Right renal pelvis (tissue), 4 donors: ENCODE data around the gene SCAI. TPM values are rescaled to one million over a fixed set of nuclear protein-coding genes. Genes with fewer than 3 reads are reported as not detected.
"Not testable (repeated sequence)": the region's sequence is repeated elsewhere in the genome, so short reads cannot be mapped to it uniquely, and the experiment has no call there.

Experiments used
- DNase-seq, 4 donors: peaks; one replicate each; pipeline ENCODE4 v3.0.0-alpha.2; 2013; ENCODE audit warnings: low read depth in 4 of 4, low spot score in 3 of 4, missing footprints in 1 of 4
- polyA plus RNA-seq, 4 donors: library from polyadenylated mRNA; unstranded; fragments of 120-200 nt; gene quantifications; one replicate each; pipeline ENCODE4 v1.2.1, GENCODE V29; 2013; ENCODE audit not compliant: insufficient read length in 4 of 4

SCAI gene
- polyA plus RNA-seq, 4 donors: 8.9 to 12.4 (median 11.0) TPM

DNA sequence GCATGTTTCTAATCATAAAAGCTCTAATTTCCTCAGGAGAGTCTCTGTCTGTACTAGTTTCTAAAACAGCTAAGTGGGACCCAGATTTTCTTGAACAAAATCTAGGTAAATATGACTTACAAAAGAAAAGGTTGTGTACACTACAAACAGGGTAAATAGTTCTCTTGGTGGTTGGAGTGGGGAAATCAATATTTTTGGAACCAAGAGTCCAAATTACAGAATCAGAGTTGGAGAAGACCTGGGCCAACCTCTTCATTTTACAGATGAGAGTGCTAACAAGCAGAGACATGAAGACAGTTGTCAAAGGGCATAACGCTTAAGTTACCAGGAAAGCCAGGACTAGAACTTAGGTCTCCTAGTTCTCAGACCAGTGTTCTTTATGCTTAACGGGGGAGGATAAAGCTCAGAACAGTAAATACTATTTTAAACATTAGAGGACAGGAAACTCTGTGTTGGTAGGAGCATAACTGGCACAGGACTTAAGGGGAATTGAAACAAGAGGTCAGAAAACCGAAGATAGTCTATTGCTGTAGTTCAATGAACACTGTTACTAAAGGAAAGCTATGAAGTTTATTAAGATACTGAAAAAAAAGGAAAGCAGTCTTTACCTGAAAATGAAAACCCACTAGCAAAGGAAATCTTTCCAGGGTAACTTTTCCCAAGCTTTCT, 193.1 kb downstream of the SCAI start:
- DNase-seq: no peak

- DNase-seq: no peak
These were observed 193.9 kb downstream of the SCAI start for GRCh38 chr9:124949387-124949786.

DNA sequence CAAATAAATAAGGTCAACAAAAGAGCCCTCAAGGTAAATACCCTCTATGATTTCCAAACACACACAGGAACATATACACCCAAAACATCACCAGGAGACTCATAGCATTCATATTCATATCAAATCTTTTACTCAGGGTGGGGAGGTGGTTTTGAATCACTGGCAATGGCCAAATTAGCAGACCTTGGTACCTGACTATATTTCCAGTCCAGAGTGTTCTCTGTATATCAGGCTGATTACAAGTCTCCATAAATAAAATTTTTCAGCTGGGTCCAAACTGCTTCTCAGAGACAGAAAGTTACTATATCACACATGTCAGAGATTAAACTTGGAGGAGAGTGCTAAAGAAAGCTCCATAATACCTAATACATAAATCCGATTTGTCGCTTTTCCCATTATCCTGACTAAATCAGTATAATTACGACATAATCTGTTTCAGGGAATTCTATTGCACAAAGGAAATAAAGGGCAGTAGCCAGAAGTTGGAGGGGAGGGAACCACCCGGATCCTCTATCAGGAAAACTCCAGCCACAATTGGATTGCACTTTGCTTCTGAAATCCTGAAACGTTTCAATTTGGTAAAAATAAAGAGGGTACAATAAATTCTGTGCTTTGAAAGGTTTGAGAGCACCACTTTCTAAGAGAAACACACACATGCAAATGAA, 195.5 kb downstream of the SCAI start:
- DNase-seq: no peak

- DNase-seq: no peak
These were observed 197.2 kb downstream of the SCAI start for GRCh38 chr9:124946167-124946566.

- peak in 1 of 4 donors; percentile 46 for DNase-seq
These were observed 201.4 kb downstream of the SCAI start for GRCh38 chr9:124941679-124942561.

GRCh38 chr9:124940894-124941678, 202.2 kb downstream of the SCAI start, which contains the start of gene GOLGA1:
Gene GOLGA1, minus strand, starts transcription at chr9:124941083. Its CDS starts 2,372 bp downstream, at chr9:124938711.
- DNase-seq: peak; percentile 89 to 94 (median 90)

DNA sequence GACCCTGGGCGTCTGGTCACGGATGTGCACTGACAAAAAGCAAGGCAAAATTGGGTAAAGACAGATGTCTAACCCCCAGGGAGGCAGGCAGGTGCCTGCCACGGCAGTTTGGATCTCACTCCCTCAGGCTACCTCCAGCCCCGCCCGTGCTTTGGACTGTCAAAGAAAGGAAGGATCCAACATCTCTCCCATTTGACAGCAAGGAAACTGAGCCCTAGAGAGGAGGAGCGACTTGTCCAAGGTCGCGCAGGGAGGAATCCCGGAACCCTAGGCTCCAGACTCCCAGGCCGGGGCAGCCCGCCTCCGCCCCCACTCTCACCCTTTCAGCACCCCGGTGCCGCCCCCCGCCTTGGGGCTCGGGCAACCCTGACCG, 202.8 kb downstream of the SCAI start:
- no peak for DNase-seq

DNA sequence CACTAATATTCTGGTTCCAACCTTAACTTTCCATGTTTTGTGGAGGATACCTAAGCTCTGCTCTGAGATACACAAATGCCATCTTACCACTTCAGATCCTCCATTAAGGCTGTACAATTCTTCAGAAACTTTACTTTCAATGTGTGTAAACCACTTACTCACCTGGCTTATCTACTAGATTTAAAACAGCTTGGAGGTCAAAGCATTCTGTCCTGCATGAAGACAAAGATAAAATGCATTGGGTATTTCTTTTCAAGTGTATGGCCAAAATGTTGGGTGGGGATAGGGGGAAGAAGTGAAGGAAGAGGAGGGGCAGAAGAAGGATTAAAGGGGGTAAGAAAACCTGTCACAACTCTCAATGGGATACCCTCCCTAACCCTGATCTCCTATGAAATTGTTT, 203.4 kb downstream of the SCAI start:
- DNase-seq: no peak

DNA sequence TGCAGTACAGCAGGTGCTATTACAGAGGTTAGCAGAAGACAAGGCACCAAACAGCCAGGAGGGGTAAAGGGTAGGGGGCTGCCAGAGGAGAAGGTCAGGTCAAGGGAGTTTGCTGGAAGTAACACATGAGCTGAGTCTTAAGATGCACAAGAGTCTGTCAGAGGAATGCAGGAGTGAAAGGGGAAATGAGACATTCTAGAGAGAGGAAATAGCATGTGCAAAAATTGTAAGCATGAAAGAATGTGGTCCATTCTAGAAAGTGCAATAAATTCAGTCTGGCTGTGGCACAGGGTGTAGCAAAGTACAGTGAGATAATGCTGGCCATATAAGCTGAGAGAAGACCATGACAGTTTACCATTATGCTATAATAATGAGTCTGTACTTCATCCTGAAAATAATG, 209.0 kb downstream of the SCAI start:
- DNase-seq: no peak

DNA sequence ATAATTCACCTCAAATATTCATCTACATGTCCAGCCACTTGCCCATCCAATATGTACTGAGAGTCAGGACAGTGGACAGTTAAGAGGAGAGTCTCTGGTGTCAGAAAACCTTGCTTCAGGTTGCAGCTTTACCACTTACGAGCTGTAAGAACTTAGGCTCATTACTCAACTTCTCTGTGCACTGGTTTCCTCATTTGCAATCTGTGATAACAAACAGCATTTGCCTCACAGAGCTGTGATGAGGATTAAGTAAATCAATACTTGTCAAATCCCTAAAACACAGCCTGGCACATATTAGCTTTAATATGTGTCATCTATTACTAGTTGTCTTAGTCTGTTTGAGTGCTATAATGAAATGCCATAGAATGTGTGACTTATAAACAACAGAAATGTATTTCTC, 211.0 kb downstream of the SCAI start:
- no peak for DNase-seq

DNA sequence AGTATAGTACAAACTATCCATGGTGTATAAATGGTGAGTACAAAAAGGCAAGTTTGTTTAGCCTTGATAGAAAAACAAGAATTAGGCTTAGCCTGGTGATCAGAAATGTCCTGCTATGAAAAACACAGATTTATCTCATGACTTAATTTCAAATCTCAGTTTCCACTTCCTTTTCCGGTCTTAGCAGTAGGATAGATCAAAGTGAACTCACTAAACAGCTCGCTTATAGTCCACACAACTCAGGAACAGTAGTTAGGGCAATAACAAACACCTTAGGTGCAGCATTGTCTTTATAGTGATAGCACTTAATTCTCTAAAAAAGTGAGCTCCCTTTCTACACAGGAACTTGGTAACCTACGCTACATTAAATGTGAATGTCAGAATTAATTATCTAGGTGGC, 213.9 kb downstream of the SCAI start:
- DNase-seq: no peak

DNA sequence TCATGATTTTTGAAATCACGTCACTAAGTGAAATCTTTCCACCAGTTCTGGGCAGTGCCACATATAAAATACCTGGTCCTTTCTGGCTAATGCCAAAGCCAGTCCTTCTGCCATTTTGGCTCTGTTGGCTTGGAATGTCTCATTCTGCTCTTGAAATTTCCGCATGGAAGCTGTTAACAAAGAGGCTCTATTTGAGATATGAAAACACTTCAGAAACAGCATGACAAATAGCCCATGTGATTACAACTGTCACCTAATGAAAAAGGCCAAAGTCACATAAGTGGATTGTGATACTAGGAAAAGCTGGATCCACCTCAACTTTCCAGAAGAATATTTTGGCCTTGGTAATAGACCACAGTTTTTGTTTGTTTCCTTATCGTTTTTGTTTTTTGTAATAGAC, 215.2 kb downstream of the SCAI start:
- no peak for DNase-seq

DNA sequence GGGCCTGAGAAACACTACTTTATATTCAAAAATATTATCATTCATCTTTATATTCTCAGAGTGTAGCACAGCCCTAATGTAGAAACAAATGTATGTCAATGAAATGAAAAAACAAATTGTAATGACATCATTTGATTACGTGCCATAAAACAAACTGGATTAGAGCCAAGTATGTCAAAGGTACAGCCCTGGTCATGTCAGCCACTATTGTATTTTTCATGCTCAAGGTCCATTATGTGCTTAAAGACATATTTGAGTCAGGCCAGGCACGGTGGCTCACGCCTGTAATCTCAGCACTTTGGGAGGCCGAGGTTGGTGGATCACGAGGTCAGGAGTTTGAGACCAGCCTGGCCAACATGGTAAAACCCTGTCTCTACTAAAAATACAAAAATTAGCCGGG, 222.9 kb downstream of the SCAI start:
- not testable (repeated sequence) for DNase-seq

- no peak for DNase-seq
These were observed 228.4 kb downstream of the SCAI start for GRCh38 chr9:124914753-124915405.

GRCh38 chr9:124913378-124913777, 229.9 kb downstream of the SCAI start:
- DNase-seq: no peak

DNA sequence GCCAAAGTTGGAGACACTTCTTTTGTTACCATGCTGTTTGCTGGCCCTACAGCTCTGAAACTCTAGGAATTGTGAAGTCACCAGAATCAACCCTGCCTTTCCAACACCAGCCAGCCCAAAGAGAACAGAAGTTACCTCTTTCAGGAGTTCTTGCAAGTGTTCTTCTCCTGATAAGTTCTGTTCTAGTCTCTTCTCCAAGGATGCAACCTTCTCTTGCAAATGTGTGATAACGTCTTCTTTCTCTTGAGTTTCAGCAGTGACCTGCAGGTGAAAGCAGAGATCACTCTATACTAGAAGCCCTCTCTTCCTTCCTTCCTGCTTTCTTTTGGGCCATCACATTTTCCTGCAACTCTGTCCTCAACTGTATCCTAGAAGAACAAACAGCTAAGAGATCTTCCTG, 231.6 kb downstream of the SCAI start:
- DNase-seq: no peak

GRCh38 chr9:124908098-124908497, 235.2 kb downstream of the SCAI start:
- DNase-seq: no peak

DNA sequence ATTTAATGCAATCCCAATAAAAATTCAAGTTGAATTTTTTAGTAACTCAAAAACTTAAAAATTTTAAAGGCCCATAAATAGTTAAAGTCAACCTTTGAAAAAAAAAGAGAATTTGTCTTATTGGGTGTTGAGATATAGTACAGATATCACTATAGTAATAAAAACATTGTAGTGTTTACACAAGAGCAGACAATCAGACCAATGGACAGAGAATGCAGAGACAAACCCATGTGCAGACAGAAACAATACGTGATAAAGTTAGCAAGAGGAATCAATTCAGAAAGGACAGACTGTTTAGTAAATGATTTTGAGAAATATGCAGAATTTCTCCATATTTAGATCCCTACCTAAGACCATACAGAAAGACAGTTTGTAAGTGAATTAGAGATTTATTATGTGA, 236.4 kb downstream of the SCAI start:
- no peak for DNase-seq

GRCh38 chr9:124899845-124900244, 243.5 kb downstream of the SCAI start:
- DNase-seq: no peak
